ENCODE measurements around the gene NDUFA7.
A peak's percentile ranks its signal among the peaks of the same experiment; 100 is the strongest.

The NDUFA7 gene

DNA sequence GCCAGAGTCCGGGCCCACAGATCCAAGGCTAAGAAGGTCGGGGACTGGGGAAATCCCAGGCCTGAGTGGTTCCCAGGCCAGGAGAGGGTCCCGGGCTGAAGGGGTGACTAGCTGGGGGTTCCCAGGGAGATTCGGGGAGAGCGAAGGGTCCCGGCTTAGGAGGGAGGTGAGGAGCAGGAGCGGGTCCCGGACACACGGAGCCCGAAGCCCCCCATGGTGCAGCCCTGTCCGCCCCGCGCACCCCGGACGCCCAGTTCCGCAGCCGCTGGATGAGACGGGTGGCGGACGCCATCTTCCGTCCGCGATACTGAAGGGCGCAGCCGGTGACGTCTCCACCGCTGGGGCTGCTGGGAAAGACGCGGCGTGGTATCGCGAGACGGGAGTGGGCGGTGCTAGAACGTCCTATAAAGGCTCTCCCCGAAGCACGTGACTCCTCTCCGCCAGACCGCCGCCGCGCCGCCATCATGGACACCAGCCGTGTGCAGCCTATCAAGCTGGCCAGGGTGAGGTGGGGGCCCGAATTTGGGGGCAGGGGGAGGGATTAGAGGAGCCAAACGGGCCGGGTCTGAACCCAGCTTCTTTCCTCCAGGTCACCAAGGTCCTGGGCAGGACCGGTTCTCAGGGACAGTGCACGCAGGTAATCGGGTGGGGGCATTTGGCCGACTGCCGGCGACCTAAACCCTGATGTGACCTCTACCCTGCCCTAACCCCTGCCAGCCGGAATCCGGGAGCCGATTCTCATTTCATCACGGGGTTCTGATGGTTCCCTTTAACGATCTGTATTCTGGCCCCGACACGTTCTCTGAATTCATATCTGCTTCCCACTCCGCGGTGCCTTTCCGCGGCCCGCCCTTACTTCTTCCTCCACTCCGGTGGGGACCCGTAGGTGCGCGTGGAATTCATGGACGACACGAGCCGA is at the start of gene NDUFA7, which contains the start of gene RPS28:
Gene NDUFA7 (minus strand): TSS at position 309 of the 919 bp plus-strand sequence. CDS start 17 bp downstream, at position 292.
Gene RPS28 (plus strand): TSS at position 430 of the 919 bp plus-strand sequence. CDS start 35 bp downstream, at position 465.
- Histone ChIP-seq H3K27me3 (peaks cover 7% of the 10 kb centered on the region), H3K36me3 (peaks cover 18% of the 10 kb centered on the region), H3K27ac (peak within 1 kb of the TSS; percentile 79), H3K9me3 (no peaks in the 10 kb centered on the region), H3K4me3 (ENCODE audit: low read depth in 1 of 2, low read length in 1 of 2) (peak within 1 kb of the TSS; percentile 91), H3K4me1 (ENCODE audit: control insufficient read depth in 1 of 2, insufficient read depth in 1 of 2, low read depth in 1 of 2, low read length in 1 of 2) (peaks cover 19 to 24% of the 10 kb centered on the region in 2 experiments)
- peak; percentile 66 for TF ChIP-seq CTCF (IDR thresholded peaks at IDR 0.05)

DNA sequence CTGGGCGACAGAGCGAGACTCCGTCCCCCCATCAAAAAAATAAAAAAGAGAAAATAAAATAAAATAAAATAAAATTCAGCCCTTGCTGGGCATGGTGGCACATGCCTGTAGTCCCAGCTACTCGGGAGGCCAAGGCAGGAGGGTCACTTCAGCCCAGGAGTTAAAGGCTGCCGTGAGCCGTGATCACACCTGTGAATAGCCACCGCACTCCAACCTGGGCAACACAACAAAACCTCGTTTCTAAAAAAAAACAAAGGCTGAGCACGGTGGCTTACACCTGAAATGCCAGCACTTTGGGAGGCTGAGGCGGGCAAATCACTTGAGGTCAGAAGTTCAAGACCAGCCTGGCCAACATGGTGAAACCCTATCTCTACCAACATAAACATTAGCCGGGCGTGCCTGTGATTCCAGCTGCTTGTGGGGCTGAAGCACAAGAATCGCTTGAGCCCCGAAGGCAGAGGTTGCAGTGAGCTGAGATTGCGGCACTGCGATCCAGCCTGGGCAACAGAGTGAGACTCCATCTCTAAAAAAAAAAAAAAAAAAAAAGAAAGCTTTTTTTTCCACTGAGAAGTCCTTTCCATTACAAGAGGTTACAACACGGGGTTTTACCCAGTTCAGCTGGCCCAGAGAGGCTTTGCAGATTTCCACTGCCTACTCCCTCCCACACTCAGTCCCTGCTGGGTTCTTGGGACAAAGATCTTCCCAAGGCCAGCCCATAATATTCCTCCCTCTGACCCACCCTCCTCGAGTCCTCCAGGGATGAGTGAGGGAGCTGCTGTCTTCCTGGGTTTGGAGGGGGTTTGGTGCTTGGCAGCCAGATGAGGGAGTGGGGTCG is 49.2 kb upstream of the NDUFA7 start:
- Histone ChIP-seq H3K36me3 (no peaks in the 10 kb centered on the region), H3K27me3 (peaks cover 38% of the 10 kb centered on the region), H3K4me3 (ENCODE audit: low read depth in 1 of 2, low read length in 1 of 2) (no peak overlapping the region), H3K27ac (no peak overlapping the region), H3K9me3 (no peaks in the 10 kb centered on the region), H3K4me1 (ENCODE audit: control insufficient read depth in 1 of 2, insufficient read depth in 1 of 2, low read depth in 1 of 2, low read length in 1 of 2) (no peaks in the 10 kb centered on the region)
- TF ChIP-seq CTCF (IDR thresholded peaks at IDR 0.05), result no peak

DNA sequence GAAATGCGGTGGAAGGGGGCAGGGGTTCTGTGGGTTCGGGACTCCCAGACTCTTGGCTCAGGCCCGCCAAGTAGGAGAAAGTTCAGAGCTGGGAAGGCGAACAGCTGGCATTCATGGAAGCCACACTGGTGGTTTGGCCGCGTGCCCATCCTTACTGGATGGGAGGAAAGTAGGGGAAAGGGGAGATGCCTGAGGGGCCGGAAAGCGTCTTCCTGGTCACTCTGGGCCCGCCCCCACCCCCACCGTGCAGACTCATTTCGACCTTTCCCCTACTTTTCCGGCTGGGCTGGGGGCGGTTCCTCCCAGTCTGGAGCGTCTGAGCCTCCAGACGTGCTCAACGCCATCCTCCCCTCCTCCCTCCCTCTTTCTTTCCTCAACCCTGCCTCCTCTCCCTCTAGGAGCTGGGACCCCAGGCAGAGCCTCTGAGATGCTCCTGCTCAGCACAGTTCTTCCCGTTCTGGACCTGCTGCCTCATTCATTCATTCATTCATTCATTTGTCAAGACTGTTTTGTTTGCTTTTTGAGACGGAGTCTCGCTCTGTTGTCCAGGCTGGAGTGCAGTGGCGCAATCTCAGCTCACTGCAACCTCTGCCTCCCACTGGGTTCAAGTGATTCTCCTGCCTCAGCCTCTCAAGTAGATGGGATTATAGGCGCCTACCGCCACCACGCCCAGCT is 46.3 kb upstream of the NDUFA7 start:
- H3K27ac ChIP-seq, result no peak overlapping the region
- no peak overlapping the region for H3K4me3 ChIP-seq (ENCODE audit: low read depth in 1 of 2, low read length in 1 of 2)
- no peaks in the 10 kb centered on the region for H3K36me3 ChIP-seq
- TF ChIP-seq CTCF (IDR thresholded peaks at IDR 0.05), result no peak
- H3K9me3 ChIP-seq, result no peaks in the 10 kb centered on the region
- H3K4me1 ChIP-seq (ENCODE audit: control insufficient read depth in 1 of 2, insufficient read depth in 1 of 2, low read depth in 1 of 2, low read length in 1 of 2), result peaks cover 8 to 12% of the 10 kb centered on the region in 2 experiments
- H3K27me3 ChIP-seq, result peaks cover 67% of the 10 kb centered on the region

- Histone ChIP-seq H3K9me3 (no peaks in the 10 kb centered on the region), H3K4me1 (ENCODE audit: control insufficient read depth in 1 of 2, insufficient read depth in 1 of 2, low read depth in 1 of 2, low read length in 1 of 2) (peaks cover 8 to 12% of the 10 kb centered on the region in 2 experiments), H3K4me3 (ENCODE audit: low read depth in 1 of 2, low read length in 1 of 2) (no peak overlapping the region), H3K36me3 (no peaks in the 10 kb centered on the region), H3K27ac (no peak overlapping the region), H3K27me3 (peaks cover 72% of the 10 kb centered on the region)
- TF ChIP-seq CTCF (IDR thresholded peaks at IDR 0.05), result no peak
Measured at GRCh38 chr19:8366961-8367326, 45.8 kb upstream of the NDUFA7 start.

- TF ChIP-seq CTCF (IDR thresholded peaks at IDR 0.05), result no peak
- peaks cover 80% of the 10 kb centered on the region for H3K27me3 ChIP-seq
- no peak overlapping the region for H3K4me3 ChIP-seq (ENCODE audit: low read depth in 1 of 2, low read length in 1 of 2)
- no peaks in the 10 kb centered on the region for H3K9me3 ChIP-seq
- H3K36me3 ChIP-seq, result no peaks in the 10 kb centered on the region
- H3K4me1 ChIP-seq (ENCODE audit: control insufficient read depth in 1 of 2, insufficient read depth in 1 of 2, low read depth in 1 of 2, low read length in 1 of 2), result peaks cover 8 to 12% of the 10 kb centered on the region in 2 experiments
- H3K27ac ChIP-seq, result no peak overlapping the region
Measured at GRCh38 chr19:8366121-8366581, 45.0 kb upstream of the NDUFA7 start.

Measured in neutrophil (primary cell).